SIG-M5 (cell line): Measurements from ENCODE around the gene MBOAT2.

Experiments used
- DNase-seq: peaks from one replicate; lab custom pipeline; 2025; lab: John Stamatoyannopoulos, UW

The MBOAT2 gene

DNA sequence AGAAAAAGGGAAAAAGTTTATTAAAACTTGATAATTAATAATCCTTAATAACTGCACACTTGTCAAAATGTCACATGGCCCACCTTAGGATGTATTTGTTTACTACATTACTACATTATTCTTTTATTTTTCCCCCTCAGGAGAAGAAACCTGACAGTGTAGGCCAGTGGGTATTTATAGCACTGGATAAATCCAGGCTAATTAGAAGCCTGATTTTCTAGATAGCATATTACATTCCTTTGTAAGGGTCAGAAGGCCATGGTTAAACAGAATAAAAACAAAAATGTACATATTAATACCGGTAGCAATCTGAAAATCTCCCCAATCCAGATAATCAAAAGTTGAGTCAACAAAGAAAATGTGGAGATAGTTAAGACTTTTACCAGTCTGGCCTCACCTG lies 144.6 kb downstream of the MBOAT2 start:
- no peak for DNase-seq

GRCh38 chr2:8858264-8858663 lies 145.2 kb downstream of the MBOAT2 start:
- DNase-seq, result no peak

DNA sequence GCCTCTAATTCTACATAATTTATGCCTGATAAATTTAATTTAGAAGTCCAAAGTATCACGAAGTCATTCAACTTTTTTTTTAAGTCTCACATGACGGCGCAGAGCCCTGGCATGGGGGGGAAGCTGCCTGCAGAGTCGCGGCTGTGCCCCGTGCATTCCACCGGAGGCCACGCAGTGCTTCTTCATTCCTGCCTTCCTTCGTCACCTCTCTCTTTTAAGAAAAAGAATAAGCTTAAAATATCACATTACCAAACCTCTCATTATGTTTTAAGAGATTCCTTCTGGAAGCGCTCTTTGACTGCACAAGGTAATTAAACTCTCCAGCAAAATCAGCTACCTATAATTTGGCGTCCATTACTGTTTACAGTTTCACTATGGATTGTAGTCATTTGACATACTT lies 145.8 kb downstream of the MBOAT2 start:
- no peak for DNase-seq

GRCh38 chr2:8856176-8856575 lies 147.3 kb downstream of the MBOAT2 start:
- no peak for DNase-seq

GRCh38 chr2:8855010-8855409 lies 148.5 kb downstream of the MBOAT2 start:
- no peak for DNase-seq

GRCh38 chr2:8853426-8853825 lies 150.1 kb downstream of the MBOAT2 start:
- DNase-seq, result no peak

GRCh38 chr2:8851811-8852560 lies 151.5 kb downstream of the MBOAT2 start:
- DNase-seq, result no peak

GRCh38 chr2:8850845-8851487 lies 152.5 kb downstream of the MBOAT2 start:
- DNase-seq, result no peak

DNA sequence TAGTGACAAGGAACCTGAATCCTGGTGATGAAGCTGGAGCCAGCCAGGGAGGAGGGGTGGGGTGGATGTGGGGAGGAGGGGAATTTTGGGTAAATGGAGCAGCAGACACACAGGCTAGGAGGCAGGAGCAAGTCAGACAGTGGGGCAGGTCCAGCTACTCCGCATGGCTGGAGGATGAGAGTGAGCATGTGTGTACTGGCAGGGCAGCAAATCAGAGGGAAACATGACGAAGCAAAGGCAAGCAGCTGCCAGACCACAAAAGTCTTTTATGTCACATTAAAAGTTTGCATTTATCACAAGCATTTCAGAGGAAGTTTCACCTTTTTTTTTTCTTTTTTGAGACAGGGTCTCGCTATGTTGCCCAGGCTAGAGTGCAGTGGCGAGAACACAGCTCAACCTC lies 154.2 kb downstream of the MBOAT2 start:
- DNase-seq, result no peak

GRCh38 chr2:8848328-8849100 lies 155.0 kb downstream of the MBOAT2 start:
- DNase-seq, result no peak

GRCh38 chr2:8847400-8847799 lies 156.1 kb downstream of the MBOAT2 start:
- DNase-seq, result no peak

- no peak for DNase-seq
These were observed 161.6 kb downstream of the MBOAT2 start for GRCh38 chr2:8841932-8842331.

DNA sequence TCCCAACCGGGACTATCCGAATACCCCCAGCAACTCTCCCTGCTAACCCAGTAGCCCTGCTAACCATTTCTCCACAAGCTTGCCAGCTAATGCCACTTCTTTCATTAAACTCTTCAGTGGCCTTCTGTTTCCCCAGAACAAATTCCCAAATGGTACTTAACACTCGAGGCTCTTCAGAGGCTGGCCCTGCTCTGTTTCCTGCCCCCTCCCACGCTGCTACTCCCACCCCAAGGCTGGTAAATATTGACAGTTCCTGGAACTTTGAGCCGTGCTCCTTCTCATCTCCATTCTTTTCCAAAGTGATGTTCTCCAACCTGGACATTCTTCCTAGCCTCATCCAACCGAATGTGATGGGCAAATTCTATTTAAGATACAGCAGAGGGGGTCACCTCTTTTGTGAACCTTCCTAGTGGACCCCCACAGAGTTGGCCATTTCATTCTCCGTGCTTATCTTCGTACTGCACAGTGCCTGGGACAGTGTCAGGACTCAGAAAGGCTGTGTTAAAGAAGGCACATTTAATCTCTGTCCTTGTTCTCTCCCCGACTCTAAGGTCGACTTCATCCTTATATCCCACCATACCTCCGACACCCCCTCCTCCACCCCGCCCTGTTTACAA lies 162.9 kb downstream of the MBOAT2 start:
- no peak for DNase-seq

DNA sequence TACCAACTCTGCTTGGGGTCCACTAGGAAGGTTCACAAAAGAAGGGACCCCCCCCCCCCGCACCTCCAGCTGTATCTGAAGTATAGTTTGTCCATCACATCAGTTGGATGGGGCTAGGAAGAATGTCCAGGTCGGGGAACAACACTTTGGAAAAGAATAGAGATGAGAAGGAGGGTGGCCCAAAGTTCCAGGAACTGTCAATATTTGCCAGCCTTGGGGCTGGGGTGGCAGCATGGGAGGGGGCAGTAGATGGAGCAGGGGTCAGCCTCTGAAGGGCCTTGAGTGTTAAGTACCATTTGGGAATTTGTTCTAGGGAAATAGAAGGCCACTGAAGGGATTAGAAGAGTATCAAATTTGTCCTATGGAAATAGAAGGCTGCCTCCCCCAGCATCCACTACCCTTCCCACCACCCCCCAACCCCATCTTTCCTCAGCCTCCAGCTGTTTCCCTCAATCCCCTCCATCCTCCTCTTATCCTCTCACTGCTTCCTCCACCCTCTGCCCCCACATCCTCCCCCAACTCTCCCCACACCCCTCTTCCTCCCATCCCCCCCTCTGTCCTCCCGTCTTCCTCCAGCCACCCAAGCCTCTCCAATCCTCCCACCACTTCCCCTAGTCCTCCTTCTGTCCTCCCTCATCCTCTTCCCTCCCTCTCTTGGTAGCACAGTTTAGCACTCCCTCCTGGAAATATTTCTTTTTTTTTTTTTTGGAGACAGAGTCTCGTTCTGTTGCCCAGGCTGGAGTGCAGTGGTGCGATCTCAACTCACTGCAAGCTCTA lies 164.1 kb downstream of the MBOAT2 start:
- DNase-seq, result no peak

- DNase-seq, result no peak
These were observed 165.7 kb downstream of the MBOAT2 start for GRCh38 chr2:8837795-8838140.

DNA sequence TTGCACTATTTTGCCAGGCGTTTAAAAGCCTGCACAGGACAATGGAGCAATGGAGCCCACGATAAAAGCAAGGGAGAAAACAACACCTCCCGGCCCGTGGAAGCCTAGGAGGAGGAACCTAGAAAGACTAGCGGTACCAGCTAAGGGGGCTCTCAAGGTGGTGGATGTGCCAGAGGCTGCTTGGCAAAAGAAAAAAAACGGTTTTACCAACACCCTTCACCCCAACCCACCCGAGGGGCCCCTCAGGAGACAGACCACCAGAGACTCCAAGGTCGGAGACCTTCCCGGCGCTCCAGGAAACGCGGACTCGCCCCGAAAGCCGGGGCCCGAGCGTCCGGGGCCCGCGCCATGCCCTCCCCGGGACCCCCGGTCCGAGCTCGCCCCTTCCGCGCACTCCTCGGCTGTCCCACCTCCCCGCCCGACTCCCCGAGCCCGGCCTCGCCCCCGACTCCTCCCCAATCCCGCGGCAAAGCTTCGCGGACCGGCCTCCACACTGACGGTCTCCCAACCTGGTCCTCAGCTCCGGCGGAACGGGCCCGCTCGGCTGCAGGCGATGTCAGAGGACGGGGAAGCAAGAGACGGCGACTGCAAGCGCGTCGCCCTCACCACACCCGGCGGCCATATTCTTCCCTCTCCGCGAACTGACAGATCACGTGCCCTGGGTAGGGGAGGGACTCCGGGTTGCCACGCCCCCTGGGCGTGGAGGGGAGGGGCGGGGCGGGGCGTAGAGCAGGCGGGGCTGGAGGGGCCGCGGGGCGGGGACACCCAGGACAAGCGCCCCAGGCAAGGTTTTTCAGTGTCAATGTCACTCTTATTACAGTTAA lies 166.3 kb downstream of the MBOAT2 start, which contains the start of gene KIDINS220:
KIDINS220 (minus strand) TSS at position 643 of the 824 bp plus-strand sequence. CDS start 10,520 bp downstream, outside the sequence.
- no peak for DNase-seq

DNA sequence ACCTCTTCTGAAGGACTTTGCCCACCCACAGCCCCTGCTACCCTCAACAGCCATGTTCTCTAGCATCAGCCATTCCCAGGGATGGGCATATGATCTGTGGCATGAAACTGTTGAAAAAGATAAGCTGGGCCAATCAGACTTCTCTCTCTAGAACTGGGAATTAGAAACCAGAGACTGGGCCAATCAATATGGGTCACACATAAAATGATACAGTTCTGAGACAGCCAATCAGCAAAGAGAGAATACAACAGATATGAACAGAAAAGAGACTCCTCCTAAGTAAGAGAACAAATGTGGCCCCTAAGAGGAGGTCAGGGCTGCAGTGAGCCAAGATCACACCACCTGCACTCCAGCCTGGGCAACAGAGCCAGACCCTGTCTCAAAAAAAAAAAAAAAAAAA lies 168.2 kb downstream of the MBOAT2 start:
- DNase-seq, result no peak

DNA sequence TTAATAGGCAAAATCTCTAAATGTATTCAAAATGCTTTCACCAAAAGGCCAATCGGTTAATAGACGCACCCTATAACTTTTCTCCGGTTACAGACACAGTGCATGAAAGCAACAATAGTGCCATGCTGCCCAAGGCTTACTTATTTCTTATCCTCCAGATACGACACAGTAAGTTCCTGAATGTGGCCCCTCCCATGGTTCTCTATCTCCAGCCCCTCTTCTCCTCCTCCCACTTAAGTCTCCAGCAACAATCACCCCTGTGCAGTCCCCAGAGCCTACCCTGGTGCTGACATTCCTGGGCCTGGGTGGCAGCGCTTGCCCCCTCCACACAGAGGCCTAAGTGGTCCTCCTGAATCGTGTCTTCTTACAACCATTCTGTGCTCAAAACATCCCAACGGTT lies 169.6 kb downstream of the MBOAT2 start:
- DNase-seq, result no peak

- no peak for DNase-seq
These were observed 172.0 kb downstream of the MBOAT2 start for GRCh38 chr2:8831516-8831915.

DNA sequence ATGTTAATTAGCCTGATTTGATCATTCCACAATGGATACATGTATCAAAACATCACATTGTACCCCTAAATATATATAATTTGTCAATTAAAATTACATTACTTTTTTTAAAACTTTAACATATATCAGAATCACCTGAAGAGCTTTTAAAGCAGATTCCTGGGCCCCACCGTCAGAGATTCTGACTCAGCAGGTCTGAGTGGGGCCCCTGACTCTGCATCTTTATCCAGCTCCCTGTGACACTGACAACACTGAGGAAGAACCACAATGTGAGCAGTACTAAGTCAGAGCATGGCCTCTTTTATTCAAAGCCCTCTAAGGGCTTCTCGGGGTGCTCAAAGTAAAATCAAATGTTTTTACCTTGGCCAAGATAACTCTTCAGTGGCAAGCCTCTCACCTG lies 175.8 kb downstream of the MBOAT2 start:
- DNase-seq, result no peak

DNA sequence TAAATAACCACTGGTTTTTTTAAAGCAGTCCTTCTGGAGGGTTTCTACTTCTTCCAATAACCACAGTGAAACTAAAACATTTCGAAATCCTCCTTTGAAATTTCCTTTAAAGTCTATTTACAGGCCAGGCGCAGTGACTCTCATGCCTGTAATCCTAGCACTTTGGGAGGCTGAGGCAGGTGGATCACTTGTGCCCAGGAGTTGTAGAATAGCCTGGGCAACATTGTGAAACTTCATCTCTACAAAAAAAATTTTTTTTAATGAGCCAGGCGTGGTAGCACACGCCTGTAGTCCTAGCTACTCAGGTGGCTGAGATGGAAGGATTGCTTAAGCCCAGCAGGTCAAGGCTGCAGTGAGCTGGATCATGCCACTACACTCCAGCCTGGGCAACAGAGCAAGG lies 181.3 kb downstream of the MBOAT2 start:
- peak; percentile 19 for DNase-seq
